HEK293 (cell line): ENCODE measurements around the gene PLLP.

Source experiments
- CTCF ChIA-PET: fragments of 350-600 bp; formaldehyde crosslinking; extraction: SDS; loops from one replicate; lab custom pipeline; 2021; ENCODE audit warnings: antibody characterized with exemption; lab: Yijun Ruan, JAX
- POLR2A ChIA-PET: fragments of 300-600 bp; formaldehyde crosslinking; extraction: SDS; loops from one replicate; lab custom pipeline; 2020; ENCODE audit warnings: antibody characterized with exemption, inconsistent platforms; lab: Yijun Ruan, JAX
- H3K27ac ChIP-seq: fragments of 200-500 bp; sonication (Bioruptor generic); 2 replicates; pipeline ENCODE4 v1.5.1; 2014; ENCODE audit warnings: low read depth, low read length, control low read depth, inconsistent platforms; ENCODE audit errors: extremely low read depth
- H3K36me3 ChIP-seq, 2 experiments: fragments of 200-500 bp in 1 of 2; sonication (Bioruptor generic) in 1 of 2; 1 replicate in 1 of 2; 2 replicates in 1 of 2; pipeline ENCODE4 v1.5.1; 2014 to 2017; ENCODE audit warnings: inconsistent platforms in 2 of 2, low read length in 2 of 2; ENCODE audit not compliant: control insufficient read depth in 2 of 2, insufficient read depth in 1 of 2
- H3K4me1 ChIP-seq: fragments of 200-500 bp; sonication (Bioruptor generic); 2 replicates; pipeline ENCODE4 v1.5.1; 2014; ENCODE audit warnings: mild to moderate bottlenecking, low read length, inconsistent platforms; ENCODE audit not compliant: control insufficient read depth, insufficient read depth
- H3K4me3 ChIP-seq: 2 replicates; pipeline ENCODE4 v1.5.1; 2011; ENCODE audit warnings: low read depth, mild to moderate bottlenecking, control low read depth, low read length, moderate library complexity
- H3K9me3 ChIP-seq: fragments of 200-500 bp; sonication (Bioruptor generic); 2 replicates; pipeline ENCODE4 v1.5.1; 2014; ENCODE audit warnings: low read depth, low read length, inconsistent platforms; ENCODE audit not compliant: control insufficient read depth, insufficient read depth
- HOXD13 ChIP-seq: sonication (generic); formaldehyde crosslinking; IDR thresholded peaks from 2 replicates; pipeline ENCODE4 v1.8.0; 2022; ENCODE audit warnings: missing genetic modification reagents, borderline replicate concordance
- PRDM1 ChIP-seq: fragments of 450-650 bp; formaldehyde crosslinking; IDR thresholded peaks from 2 replicates; pipeline ENCODE4; 2016; ENCODE audit warnings: missing biosample characterization, missing genetic modification characterization
- RBAK ChIP-seq: fragments of 450-650 bp; formaldehyde crosslinking; IDR thresholded peaks from 2 replicates; pipeline ENCODE4 v1.5.1; 2016; ENCODE audit warnings: missing biosample characterization, missing genetic modification characterization
- SCRT2 ChIP-seq: fragments of 450-650 bp; formaldehyde crosslinking; IDR thresholded peaks from 2 replicates; pipeline ENCODE4 v1.5.1; 2016; ENCODE audit warnings: missing biosample characterization, missing genetic modification characterization
- TRIM28 ChIP-seq: IDR thresholded peaks from 2 replicates; pipeline ENCODE4 v1.6.1; 2011; ENCODE audit warnings: low read length, control low read depth, borderline replicate concordance
- ZBTB7A ChIP-seq: fragments of 450-650 bp; formaldehyde crosslinking; IDR thresholded peaks from 2 replicates; pipeline ENCODE4 v1.5.1; 2016; ENCODE audit warnings: low read depth, missing biosample characterization, missing genetic modification characterization
- ZFHX2 ChIP-seq: fragments of 450-650 bp; formaldehyde crosslinking; conservative IDR thresholded peaks from 2 replicates; pipeline ENCODE4 v1.5.1; 2016; ENCODE audit warnings: missing biosample characterization, missing genetic modification characterization
- ZNF133 ChIP-seq: fragments of 450-650 bp; formaldehyde crosslinking; IDR thresholded peaks from 2 replicates; pipeline ENCODE4 v1.5.1; 2016; ENCODE audit warnings: missing biosample characterization, missing genetic modification characterization
- ZNF146 ChIP-seq: fragments of 450-650 bp; formaldehyde crosslinking; IDR thresholded peaks from 2 replicates; pipeline ENCODE4 v1.5.1; 2016; ENCODE audit warnings: missing biosample characterization, missing genetic modification characterization
- ZNF302 ChIP-seq: fragments of 450-650 bp; formaldehyde crosslinking; IDR thresholded peaks from 2 replicates; pipeline ENCODE4 v1.5.1; 2016; ENCODE audit warnings: missing biosample characterization, missing genetic modification characterization, low read depth
- ZNF391 ChIP-seq: fragments of 450-650 bp; formaldehyde crosslinking; IDR thresholded peaks from 2 replicates; pipeline ENCODE4 v1.5.1; 2016; ENCODE audit warnings: low read depth, missing biosample characterization, missing genetic modification characterization, borderline replicate concordance
- ZNF548 ChIP-seq: fragments of 450-650 bp; formaldehyde crosslinking; IDR thresholded peaks from 2 replicates; pipeline ENCODE4 v1.5.1; 2016; ENCODE audit warnings: missing biosample characterization, missing genetic modification characterization
- ZNF561 ChIP-seq: fragments of 450-650 bp; IDR thresholded peaks from 2 replicates; pipeline ENCODE4 v1.5.1; 2018; ENCODE audit warnings: missing biosample characterization, missing genetic modification characterization, borderline replicate concordance
- ZNF600 ChIP-seq: fragments of 450-650 bp; formaldehyde crosslinking; IDR thresholded peaks from 2 replicates; pipeline ENCODE4 v1.5.1; 2016; ENCODE audit warnings: missing biosample characterization, missing genetic modification characterization
- ZNF610 ChIP-seq: fragments of 450-650 bp; formaldehyde crosslinking; IDR thresholded peaks from 2 replicates; pipeline ENCODE4 v1.5.1; 2016; ENCODE audit warnings: missing biosample characterization, missing genetic modification characterization, borderline replicate concordance
- ZNF626 ChIP-seq: fragments of 450-650 bp; sonication (Bioruptor Pico); formaldehyde crosslinking; IDR thresholded peaks from 2 replicates; pipeline ENCODE4 v1.5.1; 2018; ENCODE audit warnings: missing biosample characterization, missing genetic modification characterization, inconsistent platforms
- ZNF830 ChIP-seq: fragments of 450-650 bp; IDR thresholded peaks from 2 replicates; pipeline ENCODE4 v1.5.0; 2018; ENCODE audit warnings: missing biosample characterization, missing genetic modification characterization, low read depth, mild to moderate bottlenecking, moderate library complexity
- TF ChIP-seq, protein P1 (sequence below): fragments of 450-650 bp; formaldehyde crosslinking; IDR thresholded peaks from 2 replicates; pipeline ENCODE4 v1.5.1; 2016; ENCODE audit warnings: missing biosample characterization, missing genetic modification characterization
- TF ChIP-seq, protein P2 (sequence below): fragments of 450-650 bp; formaldehyde crosslinking; IDR thresholded peaks from 2 replicates; pipeline ENCODE4 v1.5.1; 2017; ENCODE audit warnings: missing biosample characterization, missing genetic modification characterization
- TF ChIP-seq, protein P3 (sequence below): fragments of 450-650 bp; formaldehyde crosslinking; IDR thresholded peaks from 2 replicates; pipeline ENCODE4 v1.5.1; 2016; ENCODE audit warnings: missing biosample characterization, missing genetic modification characterization

The PLLP gene

DNA sequence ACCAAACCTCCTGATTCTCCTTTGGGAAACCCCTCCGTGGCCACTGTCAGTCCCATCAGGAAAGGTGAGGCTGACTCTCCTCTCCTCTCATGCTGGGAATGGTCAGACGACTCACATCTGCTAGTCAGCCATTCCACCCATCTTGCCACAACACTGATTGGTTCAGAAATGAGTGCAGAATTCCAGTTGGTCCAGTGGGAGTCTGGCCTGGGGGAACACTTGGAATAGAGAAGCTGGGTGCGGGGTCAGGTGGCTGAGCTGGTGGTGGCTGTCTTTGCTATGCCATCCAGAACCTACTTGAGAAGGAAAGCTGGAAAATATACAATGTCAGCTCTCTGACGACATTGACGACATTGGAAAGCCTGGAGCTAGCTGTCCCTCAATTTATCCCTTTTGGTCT is 23.6 kb upstream of the PLLP start:
- Histone ChIP-seq H3K4me1 (no peaks in the 10 kb centered on the region), H3K36me3 (no peaks in the 10 kb centered on the region), H3K4me3 (no peak overlapping the region), H3K27ac (no peak overlapping the region), H3K9me3 (no peaks in the 10 kb centered on the region)
- ChIA-PET POLR2A (no interaction called here), CTCF (interaction anchor here (0.7 to 1.0 kb wide), 3 partner anchors 111 to 344 kb away, joined by 3 to 4 read pairs (median 4); no protein-coding TSS in a partner anchor)
- no peak for TF ChIP-seq ZBTB7A
- TF ChIP-seq ZNF561 (tag by site-specific recombination), result no peak
- TF ChIP-seq PRDM1 (tag by site-specific recombination), result no peak
- no peak for TF ChIP-seq ZFHX2
- TF ChIP-seq ZNF610, result no peak
- no peak for TF ChIP-seq ZNF391 (tag by site-specific recombination)
- TF ChIP-seq, protein P1, sequence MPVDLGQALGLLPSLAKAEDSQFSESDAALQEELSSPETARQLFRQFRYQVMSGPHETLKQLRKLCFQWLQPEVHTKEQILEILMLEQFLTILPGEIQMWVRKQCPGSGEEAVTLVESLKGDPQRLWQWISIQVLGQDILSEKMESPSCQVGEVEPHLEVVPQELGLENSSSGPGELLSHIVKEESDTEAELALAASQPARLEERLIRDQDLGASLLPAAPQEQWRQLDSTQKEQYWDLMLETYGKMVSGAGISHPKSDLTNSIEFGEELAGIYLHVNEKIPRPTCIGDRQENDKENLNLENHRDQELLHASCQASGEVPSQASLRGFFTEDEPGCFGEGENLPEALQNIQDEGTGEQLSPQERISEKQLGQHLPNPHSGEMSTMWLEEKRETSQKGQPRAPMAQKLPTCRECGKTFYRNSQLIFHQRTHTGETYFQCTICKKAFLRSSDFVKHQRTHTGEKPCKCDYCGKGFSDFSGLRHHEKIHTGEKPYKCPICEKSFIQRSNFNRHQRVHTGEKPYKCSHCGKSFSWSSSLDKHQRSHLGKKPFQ, result no peak
- TF ChIP-seq, protein P2, sequence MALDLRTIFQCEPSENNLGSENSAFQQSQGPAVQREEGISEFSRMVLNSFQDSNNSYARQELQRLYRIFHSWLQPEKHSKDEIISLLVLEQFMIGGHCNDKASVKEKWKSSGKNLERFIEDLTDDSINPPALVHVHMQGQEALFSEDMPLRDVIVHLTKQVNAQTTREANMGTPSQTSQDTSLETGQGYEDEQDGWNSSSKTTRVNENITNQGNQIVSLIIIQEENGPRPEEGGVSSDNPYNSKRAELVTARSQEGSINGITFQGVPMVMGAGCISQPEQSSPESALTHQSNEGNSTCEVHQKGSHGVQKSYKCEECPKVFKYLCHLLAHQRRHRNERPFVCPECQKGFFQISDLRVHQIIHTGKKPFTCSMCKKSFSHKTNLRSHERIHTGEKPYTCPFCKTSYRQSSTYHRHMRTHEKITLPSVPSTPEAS (tag by site-specific recombination), result no peak
- TF ChIP-seq ZNF600, result no peak
- TF ChIP-seq TRIM28, result no peak
- TF ChIP-seq ZNF626 (tag by site-specific recombination), result no peak
- TF ChIP-seq ZNF146 (tag by site-specific recombination), result no peak
- no peak for TF ChIP-seq RBAK (tag by site-specific recombination)
- TF ChIP-seq ZNF133 (tag by site-specific recombination), result no peak

DNA sequence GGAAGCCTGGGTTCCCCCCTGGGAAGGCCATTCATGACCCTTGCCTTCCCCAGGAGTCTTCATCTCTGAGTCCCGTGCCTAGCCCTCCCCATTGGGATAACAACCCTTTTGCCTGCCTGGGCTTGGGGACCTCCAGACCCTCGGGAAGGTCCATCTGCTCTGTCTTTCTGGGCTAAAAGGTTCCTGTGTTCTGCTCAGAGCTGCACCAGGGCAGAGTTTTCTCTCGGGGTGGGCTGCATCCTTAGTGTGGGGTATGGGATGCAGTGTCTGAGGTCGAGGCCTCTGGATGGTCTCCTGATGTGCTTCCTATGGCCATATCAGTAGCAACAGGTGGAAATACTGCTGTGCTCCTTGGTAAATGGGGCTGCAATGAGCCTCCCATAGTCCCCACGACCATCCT is 22.9 kb upstream of the PLLP start:
- ChIA-PET POLR2A (no interaction called here), CTCF (interaction anchor here (0.8 to 9.4 kb wide), 3 partner anchors 9 to 114 kb away, joined by 3 to 290 read pairs (median 4); no protein-coding TSS in a partner anchor)
- Histone ChIP-seq H3K4me1 (no peaks in the 10 kb centered on the region), H3K4me3 (no peak overlapping the region), H3K9me3 (no peaks in the 10 kb centered on the region), H3K27ac (no peak overlapping the region), H3K36me3 (no peaks in the 10 kb centered on the region)
- TF ChIP-seq HOXD13 (no peak), SCRT2 (peak; percentile 75)

DNA sequence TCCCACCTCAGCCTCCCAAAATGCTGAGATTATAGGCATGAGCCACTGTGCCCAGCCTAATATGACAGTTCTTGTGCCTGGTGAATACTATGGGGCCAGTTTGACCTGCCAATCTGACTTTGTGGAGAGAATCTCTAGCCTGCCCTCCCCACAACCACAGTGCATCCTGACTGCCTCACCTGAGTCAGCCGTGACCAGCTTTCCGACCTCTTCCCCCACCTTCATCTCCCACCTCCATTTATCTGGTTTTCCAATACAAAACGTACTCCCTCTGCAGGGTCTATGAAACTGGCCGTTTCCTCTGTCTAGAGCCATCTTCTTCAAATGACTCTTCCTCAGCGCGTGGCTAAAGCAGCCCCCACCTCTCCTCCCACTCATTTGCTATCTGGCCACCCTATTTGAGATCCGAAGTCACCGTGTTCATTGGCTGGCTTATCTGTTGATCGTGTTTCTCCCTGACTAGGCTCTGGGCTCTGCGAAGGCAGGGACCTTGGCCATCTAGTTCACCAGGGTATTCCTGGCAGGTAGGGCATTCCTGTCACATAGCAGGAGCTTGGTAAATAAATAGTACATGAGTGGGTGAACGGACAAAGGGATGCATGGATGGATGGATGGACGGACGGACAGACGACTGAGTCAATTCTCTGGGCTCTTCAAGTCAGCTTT is 22.3 kb upstream of the PLLP start:
- Histone ChIP-seq H3K4me1 (no peaks in the 10 kb centered on the region), H3K36me3 (no peaks in the 10 kb centered on the region), H3K4me3 (no peak overlapping the region), H3K27ac (no peak overlapping the region), H3K9me3 (no peaks in the 10 kb centered on the region)
- TF ChIP-seq, protein P3, sequence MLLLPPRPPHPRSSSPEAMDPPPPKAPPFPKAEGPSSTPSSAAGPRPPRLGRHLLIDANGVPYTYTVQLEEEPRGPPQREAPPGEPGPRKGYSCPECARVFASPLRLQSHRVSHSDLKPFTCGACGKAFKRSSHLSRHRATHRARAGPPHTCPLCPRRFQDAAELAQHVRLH, result no peak
- TF ChIP-seq ZNF548 (tag by site-specific recombination), result no peak
- no peak for TF ChIP-seq ZNF830
- TF ChIP-seq ZNF302 (tag by site-specific recombination), result no peak
- ChIA-PET POLR2A (no interaction called here), CTCF (interaction anchor here (0.8 to 9.4 kb wide), 3 partner anchors 10 to 115 kb away, joined by 3 to 290 read pairs (median 4); no protein-coding TSS in a partner anchor)
